Suprapubic skin (tissue), 3 donors: ENCODE data around the gene CFAP97D2.
"Not testable (repeated sequence)": the region's sequence is repeated elsewhere in the genome, so short reads cannot be mapped to it uniquely, and the experiment has no call there.

Experiments
- POLR2A ChIP-seq, 2 donors: fragments of 450-650 bp; IDR thresholded peaks; one replicate each; pipeline ENCODE4 v1.6.1; 2017; ENCODE audit warnings: antibody characterized with exemption in 2 of 2, mild to moderate bottlenecking in 2 of 2, moderate library complexity in 2 of 2
- TF ChIP-seq, protein P1 (sequence below), 2 donors: fragments of 200-600 bp in 1 of 2; fragments of 450-650 bp in 1 of 2; sonication (generic) in 1 of 2; IDR thresholded peaks; one replicate each; pipeline ENCODE4 v1.5.1; 2016 to 2019; ENCODE audit warnings: antibody characterized with exemption in 2 of 2, mild to moderate bottlenecking in 1 of 2, moderate library complexity in 1 of 2

DNA sequence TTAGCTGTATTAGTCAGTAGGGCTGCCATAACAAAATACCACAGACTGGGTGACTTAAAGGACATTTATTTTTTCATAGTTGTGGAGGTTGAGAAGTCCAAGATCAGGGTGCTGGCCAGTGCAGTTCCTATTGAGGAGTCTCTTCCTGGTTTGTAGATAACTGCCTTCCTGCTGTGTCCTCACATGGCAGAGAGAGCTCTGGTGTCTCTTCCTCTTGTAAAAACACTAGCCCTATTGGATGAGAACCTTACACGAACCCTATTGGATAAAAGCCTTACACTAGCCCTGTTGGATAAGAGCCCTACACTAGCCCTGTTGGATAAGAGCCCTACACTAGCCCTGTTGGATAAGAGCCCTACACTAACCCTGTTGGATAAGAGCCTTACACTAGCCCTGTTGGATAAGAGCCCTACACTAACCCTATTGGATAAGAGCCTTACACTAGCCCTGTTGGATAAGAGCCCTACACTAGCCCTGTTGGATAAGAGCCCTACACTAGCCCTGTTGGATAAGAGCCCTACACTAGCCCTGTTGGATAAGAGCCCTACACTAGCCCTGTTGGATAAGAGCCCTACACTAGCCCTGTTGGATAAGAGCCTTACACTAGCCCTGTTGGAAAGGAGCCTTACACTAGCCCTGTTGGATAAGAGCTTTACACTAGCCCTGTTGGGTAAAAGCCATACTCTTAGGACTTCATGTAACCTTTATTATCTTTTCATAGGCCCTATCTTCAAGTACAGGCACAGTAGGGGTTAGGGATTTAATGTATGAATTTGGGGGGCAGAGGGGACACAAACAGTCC lies 72.8 kb downstream of the CFAP97D2 start:
- TF ChIP-seq, protein P1, sequence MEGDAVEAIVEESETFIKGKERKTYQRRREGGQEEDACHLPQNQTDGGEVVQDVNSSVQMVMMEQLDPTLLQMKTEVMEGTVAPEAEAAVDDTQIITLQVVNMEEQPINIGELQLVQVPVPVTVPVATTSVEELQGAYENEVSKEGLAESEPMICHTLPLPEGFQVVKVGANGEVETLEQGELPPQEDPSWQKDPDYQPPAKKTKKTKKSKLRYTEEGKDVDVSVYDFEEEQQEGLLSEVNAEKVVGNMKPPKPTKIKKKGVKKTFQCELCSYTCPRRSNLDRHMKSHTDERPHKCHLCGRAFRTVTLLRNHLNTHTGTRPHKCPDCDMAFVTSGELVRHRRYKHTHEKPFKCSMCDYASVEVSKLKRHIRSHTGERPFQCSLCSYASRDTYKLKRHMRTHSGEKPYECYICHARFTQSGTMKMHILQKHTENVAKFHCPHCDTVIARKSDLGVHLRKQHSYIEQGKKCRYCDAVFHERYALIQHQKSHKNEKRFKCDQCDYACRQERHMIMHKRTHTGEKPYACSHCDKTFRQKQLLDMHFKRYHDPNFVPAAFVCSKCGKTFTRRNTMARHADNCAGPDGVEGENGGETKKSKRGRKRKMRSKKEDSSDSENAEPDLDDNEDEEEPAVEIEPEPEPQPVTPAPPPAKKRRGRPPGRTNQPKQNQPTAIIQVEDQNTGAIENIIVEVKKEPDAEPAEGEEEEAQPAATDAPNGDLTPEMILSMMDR (IDR thresholded peaks at IDR 0.05) = not testable (repeated sequence)
- not testable (repeated sequence) for TF ChIP-seq POLR2A (IDR thresholded peaks at IDR 0.05)
